Measurements from ENCODE around the gene RAB35.

RAB35 gene

GRCh38 chr12:120091371-120092090, 25.0 kb downstream of the RAB35 start:
- TF ChIP-seq ZBTB7A (IDR thresholded peaks at IDR 0.05; ENCODE audit: low read depth) (no peak), NFIC (IDR thresholded peaks at IDR 0.05) (peak; percentile 92)

- TF ChIP-seq RAD21 (IDR thresholded peaks at IDR 0.05; ENCODE audit: low read depth) (no peak), TCF12 (IDR thresholded peaks at IDR 0.05; ENCODE audit: low read depth) (no peak), EGR1 (IDR thresholded peaks at IDR 0.05) (no peak), TAF1 (IDR thresholded peaks at IDR 0.05; ENCODE audit: low read depth) (no peak), FOXM1 (IDR thresholded peaks at IDR 0.05; ENCODE audit: borderline replicate concordance, low read depth) (no peak), EP300 (IDR thresholded peaks at IDR 0.05; ENCODE audit: borderline replicate concordance) (no peak), CREB1 (IDR thresholded peaks at IDR 0.05; ENCODE audit: low read depth) (no peak), REST (IDR thresholded peaks at IDR 0.05; ENCODE audit: low read depth) (no peak), ZBTB7A (IDR thresholded peaks at IDR 0.05; ENCODE audit: low read depth) (no peak), NFIC (IDR thresholded peaks at IDR 0.05) (no peak), CEBPB (IDR thresholded peaks at IDR 0.05) (no peak), YY1 (IDR thresholded peaks at IDR 0.05; ENCODE audit: low read depth) (no peak), TEAD4 (IDR thresholded peaks at IDR 0.05) (no peak), USF1 (IDR thresholded peaks at IDR 0.05) (no peak), MAX (IDR thresholded peaks at IDR 0.05) (no peak)
These were observed 25.8 kb downstream of the RAB35 start for GRCh38 chr12:120090626-120091295.

- no peak for TF ChIP-seq ZBTB7A (IDR thresholded peaks at IDR 0.05; ENCODE audit: low read depth)
- TF ChIP-seq NFIC (IDR thresholded peaks at IDR 0.05) = no peak
- no peak for TF ChIP-seq YY1 (IDR thresholded peaks at IDR 0.05; ENCODE audit: low read depth)
- no peak for TF ChIP-seq CREB1 (IDR thresholded peaks at IDR 0.05; ENCODE audit: low read depth)
- no peak for TF ChIP-seq TCF12 (IDR thresholded peaks at IDR 0.05; ENCODE audit: low read depth)
- TF ChIP-seq EP300 (IDR thresholded peaks at IDR 0.05; ENCODE audit: borderline replicate concordance) = no peak
- no peak for TF ChIP-seq FOXM1 (IDR thresholded peaks at IDR 0.05; ENCODE audit: borderline replicate concordance, low read depth)
- TF ChIP-seq CEBPB (IDR thresholded peaks at IDR 0.05) = no peak
- no peak for TF ChIP-seq TEAD4 (IDR thresholded peaks at IDR 0.05)
- TF ChIP-seq RAD21 (IDR thresholded peaks at IDR 0.05; ENCODE audit: low read depth) = no peak
- TF ChIP-seq MAX (IDR thresholded peaks at IDR 0.05) = no peak
- no peak for TF ChIP-seq EGR1 (IDR thresholded peaks at IDR 0.05)
- no peak for TF ChIP-seq USF1 (IDR thresholded peaks at IDR 0.05)
- no peak for TF ChIP-seq REST (IDR thresholded peaks at IDR 0.05; ENCODE audit: low read depth)
- no peak for TF ChIP-seq TAF1 (IDR thresholded peaks at IDR 0.05; ENCODE audit: low read depth)
These were observed 26.3 kb downstream of the RAB35 start for GRCh38 chr12:120090206-120090605.

GRCh38 chr12:120089796-120090195, 26.8 kb downstream of the RAB35 start:
- TF ChIP-seq NFIC (IDR thresholded peaks at IDR 0.05) (no peak), TEAD4 (IDR thresholded peaks at IDR 0.05) (no peak), ZBTB7A (IDR thresholded peaks at IDR 0.05; ENCODE audit: low read depth) (no peak), YY1 (IDR thresholded peaks at IDR 0.05; ENCODE audit: low read depth) (no peak), FOXM1 (IDR thresholded peaks at IDR 0.05; ENCODE audit: borderline replicate concordance, low read depth) (no peak), REST (IDR thresholded peaks at IDR 0.05; ENCODE audit: low read depth) (no peak), EGR1 (IDR thresholded peaks at IDR 0.05) (no peak), RAD21 (IDR thresholded peaks at IDR 0.05; ENCODE audit: low read depth) (no peak), CREB1 (IDR thresholded peaks at IDR 0.05; ENCODE audit: low read depth) (no peak), MAX (IDR thresholded peaks at IDR 0.05) (no peak), EP300 (IDR thresholded peaks at IDR 0.05; ENCODE audit: borderline replicate concordance) (no peak), CEBPB (IDR thresholded peaks at IDR 0.05) (no peak), USF1 (IDR thresholded peaks at IDR 0.05) (no peak), TAF1 (IDR thresholded peaks at IDR 0.05; ENCODE audit: low read depth) (no peak), TCF12 (IDR thresholded peaks at IDR 0.05; ENCODE audit: low read depth) (no peak)

Measured in Ishikawa (cell line).